Activated CD8-positive, alpha-beta memory T cell treated with anti-CD3 and anti-CD28 coated beads for 36 hours (primary cell): Measurements from ENCODE around the gene ZC3H12C. TPM values are rescaled to one million over a fixed set of nuclear protein-coding genes. Genes with fewer than 3 reads are reported as not detected.
"Not testable (repeated sequence)": the region's sequence is repeated elsewhere in the genome, so short reads cannot be mapped to it uniquely, and the experiment has no call there.

Experiments
- CTCF ChIA-PET: fragments of 350-600 bp; sonication (Branson Sonifier 250); formaldehyde crosslinking; loops from one replicate; lab custom pipeline; 2021; ENCODE audit warnings: antibody characterized with exemption; lab: Charles Lee
- POLR2A ChIA-PET: fragments of 350-600 bp; sonication (Branson Sonifier 250); formaldehyde crosslinking; loops from one replicate; lab custom pipeline; 2021; ENCODE audit warnings: antibody characterized with exemption; lab: Charles Lee
- total RNA-seq, 2 experiments: library from RNA; stranded (reverse); gene quantifications; one replicate each; pipeline ENCODE4 v1.2.3, GENCODE V29; 2021

The ZC3H12C gene
- total RNA-seq, 2 experiments from 2014 or later = 2.3 to 2.6 TPM

DNA sequence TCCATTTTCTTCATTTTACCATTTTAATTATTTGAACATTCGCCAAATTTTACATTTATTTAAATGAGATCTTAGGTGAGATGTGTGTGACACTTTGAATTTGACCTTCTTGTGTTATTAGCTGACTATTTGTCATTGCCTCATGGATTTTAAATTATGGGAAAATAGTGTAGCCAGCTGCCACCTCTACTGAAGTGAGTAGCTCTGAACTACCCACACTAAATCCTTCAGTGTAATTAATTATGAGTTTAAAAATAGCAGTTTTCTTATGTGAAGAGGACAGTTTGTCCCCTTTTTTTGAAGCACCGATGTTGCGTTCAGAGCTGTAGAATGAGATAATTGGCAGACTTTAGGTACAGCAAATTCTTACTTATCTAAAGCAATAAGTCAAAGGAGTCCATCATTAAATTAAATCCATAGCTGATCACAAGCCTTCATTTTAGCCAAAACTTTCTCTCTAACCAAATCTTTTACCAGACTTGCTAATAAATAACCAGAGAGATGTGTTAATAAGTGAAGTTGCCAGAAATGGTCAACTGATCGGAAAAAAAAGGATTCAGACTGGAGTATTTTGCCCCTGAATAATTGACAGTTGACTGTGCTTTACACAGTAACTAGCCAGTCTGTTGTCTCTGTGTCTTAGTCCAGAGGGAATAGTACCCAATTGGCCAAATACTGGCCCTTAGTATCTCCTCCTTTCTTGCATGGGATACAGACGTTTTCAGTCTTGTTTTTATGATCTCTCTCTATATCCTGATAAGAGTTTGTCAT lies 75.0 kb downstream of the ZC3H12C start:
- CTCF ChIA-PET = no interaction called here
- POLR2A ChIA-PET = no interaction called here

DNA sequence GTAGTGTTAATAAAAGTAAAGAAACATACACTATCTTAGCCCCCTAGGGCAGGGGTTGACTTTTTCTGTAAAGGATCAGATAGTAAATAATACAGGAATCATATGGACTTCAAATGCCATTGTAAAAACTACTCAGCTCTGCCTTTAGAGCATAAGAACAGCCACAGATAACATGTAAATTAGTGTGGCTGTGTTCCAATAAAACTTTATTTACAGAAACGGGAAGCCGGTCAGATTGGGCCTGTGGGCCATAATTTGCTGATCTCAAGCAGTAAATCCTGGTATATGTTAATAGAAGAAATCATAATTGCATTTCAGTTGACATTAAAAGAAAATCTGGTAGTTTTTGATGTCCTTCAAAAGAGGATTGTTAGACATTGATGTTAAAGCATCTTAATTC lies 76.5 kb downstream of the ZC3H12C start:
- CTCF ChIA-PET = no interaction called here
- POLR2A ChIA-PET = no interaction called here

DNA sequence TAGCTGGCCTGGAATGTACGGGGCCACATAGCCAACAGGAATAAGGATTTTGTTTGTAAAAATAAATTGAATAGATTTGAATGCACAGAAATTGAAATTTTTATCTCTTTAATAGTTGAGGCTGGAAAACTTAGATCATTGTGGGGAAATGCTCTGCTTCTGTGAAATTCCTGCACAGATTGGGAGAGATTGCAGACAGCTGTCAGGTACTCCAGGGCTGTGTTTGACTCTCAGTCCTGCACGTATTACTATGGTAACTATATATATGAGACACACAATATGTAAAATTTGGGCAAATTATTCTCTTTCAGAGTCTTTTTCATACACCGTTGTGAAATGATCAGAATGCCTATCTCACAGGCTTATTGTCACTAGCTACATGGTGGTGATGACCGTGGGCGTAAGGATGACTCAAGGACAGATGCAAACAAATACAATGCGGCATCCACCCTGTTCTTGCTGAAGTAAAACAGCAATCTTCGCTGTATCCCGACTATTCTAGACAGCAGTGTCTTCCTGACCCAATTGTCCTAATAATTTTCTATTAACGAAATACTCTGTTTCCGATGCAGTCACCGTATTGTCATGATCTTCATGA lies 79.4 kb downstream of the ZC3H12C start:
- ChIA-PET POLR2A (no interaction called here), CTCF (interaction anchor here (1.4 kb wide), 1 partner anchor 13 kb away, joined by 3 read pairs; no protein-coding TSS in a partner anchor)

GRCh38 chr11:110173811-110174644 lies 80.8 kb downstream of the ZC3H12C start:
- POLR2A ChIA-PET = no interaction called here
- CTCF ChIA-PET = interaction anchor here (1.1 to 1.4 kb wide), 5 partner anchors 10 to 17 kb away, joined by 3 to 4 read pairs (median 3); no protein-coding TSS in a partner anchor

DNA sequence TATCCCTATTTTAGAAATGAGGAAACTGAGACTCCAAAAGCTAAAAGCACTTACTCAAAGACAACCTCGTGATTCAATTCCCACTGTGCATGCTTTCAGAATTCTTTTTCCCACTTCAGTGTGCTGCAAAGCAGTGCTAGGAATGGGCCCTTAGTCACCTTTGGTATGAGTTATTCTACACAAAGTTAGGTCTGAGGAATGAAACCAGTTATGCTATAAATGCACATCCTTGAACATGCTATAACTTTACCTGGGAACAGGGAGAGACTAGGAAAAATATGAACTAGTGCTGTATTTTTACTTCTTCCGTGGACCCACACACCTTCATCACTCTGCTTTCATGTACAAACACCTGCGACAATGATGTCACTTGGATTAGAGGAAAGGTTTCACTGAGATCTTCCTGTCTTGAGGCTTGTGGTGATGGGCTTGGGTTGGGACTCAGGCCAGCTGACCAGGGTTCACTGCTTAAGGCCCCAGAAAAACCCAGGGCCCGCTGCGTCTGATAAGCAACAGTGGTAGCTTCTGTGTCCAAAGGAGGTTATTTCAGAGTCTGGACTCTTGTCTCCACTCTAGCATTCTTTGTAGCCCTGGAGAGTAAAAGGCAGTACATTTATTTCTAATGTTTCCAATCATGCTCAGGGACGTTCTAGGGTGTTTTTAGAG lies 81.6 kb downstream of the ZC3H12C start:
- POLR2A ChIA-PET = no interaction called here

GRCh38 chr11:110176366-110177085 lies 83.3 kb downstream of the ZC3H12C start:
- CTCF ChIA-PET = no interaction called here

More for the DNA sequence above, 81.6 kb downstream of the ZC3H12C start:
- CTCF ChIA-PET = interaction anchor here (1.1 to 1.2 kb wide), 3 partner anchors 13 to 16 kb away, joined by 3 to 4 read pairs (median 3); no protein-coding TSS in a partner anchor

GRCh38 chr11:110177086-110177456 lies 83.9 kb downstream of the ZC3H12C start:
- CTCF ChIA-PET = interaction anchor here (0.9 kb wide), 1 partner anchor 24 kb away, joined by 3 read pairs; no protein-coding TSS in a partner anchor
- POLR2A ChIA-PET = no interaction called here

More at GRCh38 chr11:110176366-110177085, 83.3 kb downstream of the ZC3H12C start:
- POLR2A ChIA-PET = no interaction called here

GRCh38 chr11:110179064-110179463 lies 85.9 kb downstream of the ZC3H12C start:
- CTCF ChIA-PET = no interaction called here
- POLR2A ChIA-PET = no interaction called here

GRCh38 chr11:110182886-110183285 lies 89.7 kb downstream of the ZC3H12C start:
- ChIA-PET POLR2A (no interaction called here), CTCF (no interaction called here)

DNA sequence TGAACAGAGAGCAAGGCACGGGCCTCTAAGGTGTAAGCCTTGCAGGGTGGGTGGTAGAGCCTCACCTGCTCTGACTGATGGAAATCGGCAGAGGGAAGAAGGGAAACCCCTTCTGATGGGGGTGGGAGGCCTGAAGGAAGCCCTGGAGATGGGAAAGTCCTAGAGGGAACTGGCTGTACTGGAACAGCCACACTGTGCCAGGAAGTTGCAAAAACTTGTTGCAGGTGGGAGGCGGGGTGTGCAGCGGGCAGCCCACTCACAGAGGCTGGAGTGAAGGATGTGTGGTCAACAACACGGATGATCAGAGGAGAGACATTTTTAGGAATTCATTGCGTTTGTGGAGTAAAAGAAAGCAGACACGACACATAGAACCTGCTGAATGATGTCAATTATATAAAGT lies 91.3 kb downstream of the ZC3H12C start:
- ChIA-PET POLR2A (no interaction called here), CTCF (no interaction called here)

GRCh38 chr11:110185121-110185591 lies 92.0 kb downstream of the ZC3H12C start:
- ChIA-PET POLR2A (interaction anchor here (0.6 kb wide), 1 partner anchor 11 kb away, joined by 3 read pairs; no protein-coding TSS in a partner anchor), CTCF (no interaction called here)

DNA sequence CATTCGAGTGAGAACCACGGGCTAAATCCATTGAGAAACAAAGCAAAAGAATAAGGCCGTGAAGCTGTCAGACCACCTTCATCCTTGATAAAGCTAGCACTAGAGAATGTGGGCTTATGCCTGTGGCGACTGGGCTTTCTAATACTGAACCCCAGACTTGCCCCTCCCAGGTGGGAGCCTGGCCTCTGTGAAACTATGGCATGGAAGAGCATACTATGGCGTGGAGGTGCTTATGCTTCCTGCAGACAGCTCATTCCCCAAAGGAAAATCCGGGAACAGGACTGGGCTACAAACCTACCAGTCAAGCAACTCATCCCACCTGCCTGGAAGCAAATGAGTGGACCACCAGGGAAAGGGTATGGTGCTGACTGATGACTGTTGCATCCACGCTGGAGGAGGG lies 92.4 kb downstream of the ZC3H12C start:
- POLR2A ChIA-PET = interaction anchor here (0.6 kb wide), 1 partner anchor 10 kb away, joined by 3 read pairs; no protein-coding TSS in a partner anchor

GRCh38 chr11:110186456-110186855 lies 93.3 kb downstream of the ZC3H12C start:
- ChIA-PET CTCF (no interaction called here), POLR2A (no interaction called here)

More for the DNA sequence above, 92.4 kb downstream of the ZC3H12C start:
- CTCF ChIA-PET = no interaction called here

GRCh38 chr11:110186867-110187266 lies 93.7 kb downstream of the ZC3H12C start:
- CTCF ChIA-PET = no interaction called here

GRCh38 chr11:110187731-110188130 lies 94.5 kb downstream of the ZC3H12C start:
- POLR2A ChIA-PET = no interaction called here
- CTCF ChIA-PET = no interaction called here

More at GRCh38 chr11:110186867-110187266, 93.7 kb downstream of the ZC3H12C start:
- POLR2A ChIA-PET = no interaction called here

DNA sequence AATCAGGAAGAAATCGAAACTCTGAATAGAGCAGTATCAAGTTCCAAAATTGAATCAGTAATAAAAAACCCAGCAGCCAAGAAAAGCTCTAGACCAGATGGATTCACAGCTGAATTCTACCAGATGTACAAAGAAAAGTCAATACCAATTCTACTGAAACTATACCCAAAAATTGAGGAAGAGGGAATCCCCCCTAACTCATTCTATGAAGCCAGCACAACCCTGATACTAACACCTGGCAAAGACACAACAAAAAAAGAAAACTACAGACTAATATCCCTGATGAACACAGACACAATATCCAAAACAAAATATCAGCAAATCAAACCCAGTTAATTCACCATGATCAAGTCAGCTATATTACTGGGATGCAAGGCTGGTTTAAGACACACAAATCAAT lies 97.7 kb downstream of the ZC3H12C start:
- ChIA-PET CTCF (interaction anchor here (1.4 kb wide), 1 partner anchor 16 kb away, joined by 3 read pairs; no protein-coding TSS in a partner anchor), POLR2A (no interaction called here)

DNA sequence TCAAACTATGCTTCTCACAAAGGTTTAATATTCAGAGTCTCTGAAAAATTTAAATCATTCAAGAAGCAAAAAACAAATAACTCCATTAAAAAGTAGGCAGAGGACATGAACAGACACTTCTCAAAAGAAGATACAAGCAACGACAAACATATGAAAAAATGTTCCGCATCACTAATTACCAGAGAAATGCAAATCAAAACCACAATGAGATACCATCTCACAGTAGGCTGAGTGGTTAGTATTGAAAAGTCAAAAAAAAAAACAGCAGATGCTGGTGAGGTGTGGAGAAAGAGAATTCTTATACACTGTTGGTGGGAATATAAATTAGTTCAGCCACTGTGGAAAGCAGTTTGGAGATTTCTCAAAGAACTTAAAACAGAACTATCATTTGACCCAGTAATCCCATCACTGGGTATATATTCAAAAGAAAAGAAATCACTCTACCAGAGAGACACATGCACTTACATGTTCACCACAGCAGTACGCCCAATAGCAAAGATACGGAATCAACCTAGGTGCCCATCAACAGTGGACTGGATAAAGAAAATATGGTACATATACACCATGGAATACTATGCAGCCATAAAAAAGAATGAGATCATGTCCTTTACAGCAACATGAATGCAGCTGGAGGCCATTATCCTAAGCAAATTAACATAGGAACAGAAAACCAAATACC lies 99.6 kb downstream of the ZC3H12C start:
- CTCF ChIA-PET, POLR2A ChIA-PET: not testable (repeated sequence)
